Neural cell (in vitro differentiated cells): ENCODE data around the gene CRB2. TPM values are rescaled to one million over a fixed set of nuclear protein-coding genes. Genes with fewer than 3 reads are reported as not detected.

ENCODE experiments used
- H2AFZ ChIP-seq: fragments of 200-600, 300-800 bp; sonication (generic), shearing (Covaris generic); 2 replicates; pipeline ENCODE4 v1.6.0; 2014; ENCODE audit warnings: low read depth, mild to moderate bottlenecking, antibody characterized with exemption, low read length, moderate library complexity
- H3F3A ChIP-seq: fragments of 200-600 bp; shearing (Covaris generic); 2 replicates; pipeline ENCODE4 v1.6.1; 2016; ENCODE audit warnings: mild to moderate bottlenecking, moderate library complexity, mixed read lengths, antibody characterized with exemption, low read length; ENCODE audit not compliant: insufficient read depth, poor library complexity, severe bottlenecking
- H3K27ac ChIP-seq: fragments of 200-600, 300-800 bp; sonication (generic), shearing (Covaris generic); 2 replicates; pipeline ENCODE4 v1.5.1; 2014; ENCODE audit warnings: mild to moderate bottlenecking, low read length, moderate library complexity
- H3K27me3 ChIP-seq: fragments of 300-800, 200-600 bp; sonication (generic), shearing (Covaris generic); 2 replicates; pipeline ENCODE4 v1.6.0; 2014; ENCODE audit warnings: mild to moderate bottlenecking, low read depth, low read length, moderate library complexity; ENCODE audit not compliant: insufficient read depth
- H3K36me3 ChIP-seq: fragments of 300-800, 200-600 bp; sonication (generic), shearing (Covaris generic); 2 replicates; pipeline ENCODE4 v1.5.1; 2014; ENCODE audit warnings: mild to moderate bottlenecking, antibody characterized with exemption, low read length, moderate library complexity; ENCODE audit not compliant: insufficient read depth
- H3K4me2 ChIP-seq: fragments of 300-800, 200-600 bp; sonication (generic), shearing (Covaris generic); 2 replicates; pipeline ENCODE4 v1.6.0; 2014; ENCODE audit warnings: mild to moderate bottlenecking, low read length
- H3K4me3 ChIP-seq: fragments of 300-800, 200-600 bp; sonication (generic), shearing (Covaris generic); 2 replicates; pipeline ENCODE4 v1.5.1; 2014; ENCODE audit warnings: mild to moderate bottlenecking, low read length, moderate library complexity
- H3K79me2 ChIP-seq: fragments of 200-600 bp; shearing (Covaris generic); replicated peaks from 2 replicates; pipeline ENCODE4 v1.6.0; 2014; ENCODE audit warnings: mild to moderate bottlenecking, low read length, moderate library complexity; ENCODE audit not compliant: insufficient read depth
- H3K9ac ChIP-seq: fragments of 300-800, 200-600 bp; sonication (generic), shearing (Covaris generic); 2 replicates; pipeline ENCODE4 v1.6.1; 2016; ENCODE audit warnings: mild to moderate bottlenecking, low read length, mixed read lengths
- H3K9me2 ChIP-seq: fragments of 200-600 bp; shearing (Covaris generic); 2 replicates; pipeline ENCODE4 v1.6.1; 2016; ENCODE audit warnings: mild to moderate bottlenecking, low read length, mixed read lengths; ENCODE audit not compliant: insufficient read depth
- H3K9me3 ChIP-seq: fragments of 200-600, 300-800 bp; sonication (generic), shearing (Covaris generic); 2 replicates; pipeline ENCODE4 v1.6.1; 2016; ENCODE audit warnings: mild to moderate bottlenecking, mixed run types, low read length, moderate library complexity, mixed read lengths
- H4K20me1 ChIP-seq: fragments of 200-600 bp; shearing (Covaris generic); 2 replicates; pipeline ENCODE4 v1.6.1; 2016; ENCODE audit warnings: mild to moderate bottlenecking, mixed run types; ENCODE audit not compliant: insufficient read depth
- CTCF ChIP-seq: fragments of 450-650 bp; IDR thresholded peaks from 2 replicates; pipeline ENCODE4 v1.5.1; 2014; ENCODE audit warnings: antibody characterized with exemption, mild to moderate bottlenecking, moderate library complexity; ENCODE audit not compliant: poor library complexity, severe bottlenecking
- EP300 ChIP-seq: fragments of 450-650 bp; conservative IDR thresholded peaks from 2 replicates; pipeline ENCODE4 v1.6.1; 2014; ENCODE audit warnings: antibody characterized with exemption, mild to moderate bottlenecking, moderate library complexity; ENCODE audit not compliant: poor library complexity, severe bottlenecking
- EZH2 ChIP-seq: fragments of 200-600, 300-800 bp; shearing (Covaris generic), sonication (generic); IDR thresholded peaks from 2 replicates; pipeline ENCODE4 v1.6.1; 2014; ENCODE audit warnings: antibody characterized with exemption, low read length, borderline replicate concordance, mild to moderate bottlenecking; ENCODE audit not compliant: insufficient read depth, poor library complexity, severe bottlenecking
- MXI1 ChIP-seq: fragments of 450-650 bp; conservative IDR thresholded peaks from 2 replicates; pipeline ENCODE4 v1.6.1; 2014; ENCODE audit warnings: antibody characterized with exemption, mild to moderate bottlenecking; ENCODE audit not compliant: poor library complexity, severe bottlenecking
- POLR2AphosphoS5 ChIP-seq: IDR thresholded peaks from 2 replicates; pipeline ENCODE4 v1.6.1; 2012
- RAD21 ChIP-seq: fragments of 450-650 bp; conservative IDR thresholded peaks from 2 replicates; pipeline ENCODE4 v1.6.1; 2014; ENCODE audit warnings: antibody characterized with exemption, mild to moderate bottlenecking, moderate library complexity
- SMC3 ChIP-seq: fragments of 450-650 bp; conservative IDR thresholded peaks from 2 replicates; pipeline ENCODE4 v1.6.1; 2014; ENCODE audit warnings: antibody characterized with exemption, mild to moderate bottlenecking, moderate library complexity; ENCODE audit not compliant: poor library complexity
- TAF1 ChIP-seq: IDR thresholded peaks from 2 replicates; pipeline ENCODE4 v1.6.1; 2012; ENCODE audit warnings: low read depth
- polyA plus RNA-seq: library from polyadenylated mRNA; depleted of rRNA; stranded (reverse); fragments of >200 nt; gene quantifications from 2 replicates; pipeline ENCODE4 v1.2.3, GENCODE V29; 2014
- TF ChIP-seq, protein P1 (sequence below): IDR thresholded peaks from 2 replicates; pipeline ENCODE4 v1.6.1; 2012; ENCODE audit warnings: borderline replicate concordance

The CRB2 gene
- polyA plus RNA-seq, 1 donor from 2014 or later: 0.32 TPM

DNA sequence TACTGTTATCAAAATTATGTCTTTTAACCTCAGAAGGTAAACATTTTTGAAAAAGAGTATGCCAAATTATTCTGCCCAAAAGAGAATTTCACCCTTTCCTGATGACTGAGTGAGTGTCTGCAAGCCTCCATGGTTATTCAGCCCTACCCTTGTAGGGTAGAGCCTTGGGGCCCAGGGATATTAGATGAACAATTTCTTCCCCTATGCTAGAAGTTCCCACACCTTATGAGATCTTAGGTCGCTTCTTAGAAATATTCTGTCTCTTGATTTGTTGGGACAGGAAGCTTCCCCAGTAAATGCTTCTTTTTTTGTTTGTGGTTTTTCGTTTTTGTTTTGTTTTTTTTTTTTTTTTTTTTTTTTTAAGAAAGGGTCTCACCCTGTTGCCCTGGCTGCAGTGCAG is 3.1 kb downstream of the CRB2 start:
- no peak overlapping the region for H3K4me2 ChIP-seq
- H3K9ac ChIP-seq: no peak overlapping the region
- no peaks in the 10 kb centered on the region for H3K27me3 ChIP-seq
- no peaks in the 10 kb centered on the region for H3K9me3 ChIP-seq
- H2AFZ ChIP-seq: no peak overlapping the region
- no peaks in the 10 kb centered on the region for H4K20me1 ChIP-seq
- no peak overlapping the region for H3K4me3 ChIP-seq
- peaks cover 56% of the 10 kb centered on the region for H3K79me2 ChIP-seq
- H3F3A ChIP-seq: no peaks in the 10 kb centered on the region
- no peaks in the 10 kb centered on the region for H3K9me2 ChIP-seq
- no peak for TF ChIP-seq MXI1
- TF ChIP-seq CTCF: no peak
- TF ChIP-seq RAD21: no peak
- no peak for TF ChIP-seq TAF1
- no peak for TF ChIP-seq SMC3
- TF ChIP-seq, protein P1, sequence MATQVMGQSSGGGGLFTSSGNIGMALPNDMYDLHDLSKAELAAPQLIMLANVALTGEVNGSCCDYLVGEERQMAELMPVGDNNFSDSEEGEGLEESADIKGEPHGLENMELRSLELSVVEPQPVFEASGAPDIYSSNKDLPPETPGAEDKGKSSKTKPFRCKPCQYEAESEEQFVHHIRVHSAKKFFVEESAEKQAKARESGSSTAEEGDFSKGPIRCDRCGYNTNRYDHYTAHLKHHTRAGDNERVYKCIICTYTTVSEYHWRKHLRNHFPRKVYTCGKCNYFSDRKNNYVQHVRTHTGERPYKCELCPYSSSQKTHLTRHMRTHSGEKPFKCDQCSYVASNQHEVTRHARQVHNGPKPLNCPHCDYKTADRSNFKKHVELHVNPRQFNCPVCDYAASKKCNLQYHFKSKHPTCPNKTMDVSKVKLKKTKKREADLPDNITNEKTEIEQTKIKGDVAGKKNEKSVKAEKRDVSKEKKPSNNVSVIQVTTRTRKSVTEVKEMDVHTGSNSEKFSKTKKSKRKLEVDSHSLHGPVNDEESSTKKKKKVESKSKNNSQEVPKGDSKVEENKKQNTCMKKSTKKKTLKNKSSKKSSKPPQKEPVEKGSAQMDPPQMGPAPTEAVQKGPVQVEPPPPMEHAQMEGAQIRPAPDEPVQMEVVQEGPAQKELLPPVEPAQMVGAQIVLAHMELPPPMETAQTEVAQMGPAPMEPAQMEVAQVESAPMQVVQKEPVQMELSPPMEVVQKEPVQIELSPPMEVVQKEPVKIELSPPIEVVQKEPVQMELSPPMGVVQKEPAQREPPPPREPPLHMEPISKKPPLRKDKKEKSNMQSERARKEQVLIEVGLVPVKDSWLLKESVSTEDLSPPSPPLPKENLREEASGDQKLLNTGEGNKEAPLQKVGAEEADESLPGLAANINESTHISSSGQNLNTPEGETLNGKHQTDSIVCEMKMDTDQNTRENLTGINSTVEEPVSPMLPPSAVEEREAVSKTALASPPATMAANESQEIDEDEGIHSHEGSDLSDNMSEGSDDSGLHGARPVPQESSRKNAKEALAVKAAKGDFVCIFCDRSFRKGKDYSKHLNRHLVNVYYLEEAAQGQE: no peak
- TF ChIP-seq EP300: no peak
- TF ChIP-seq EZH2: no peak
- TF ChIP-seq POLR2AphosphoS5: no peak
- no peak overlapping the region for H3K27ac ChIP-seq
- no peaks in the 10 kb centered on the region for H3K36me3 ChIP-seq

GRCh38 chr9:123359546-123359945 is 3.5 kb downstream of the CRB2 start:
- Histone ChIP-seq H3K27me3 (no peaks in the 10 kb centered on the region), H3K9me2 (no peaks in the 10 kb centered on the region), H3K36me3 (no peaks in the 10 kb centered on the region), H3K9ac (no peak overlapping the region), H3K79me2 (peaks cover 59% of the 10 kb centered on the region), H3F3A (no peaks in the 10 kb centered on the region), H2AFZ (no peak overlapping the region), H3K4me3 (no peak overlapping the region), H3K4me2 (no peak overlapping the region), H3K27ac (no peak overlapping the region), H3K9me3 (no peaks in the 10 kb centered on the region), H4K20me1 (no peaks in the 10 kb centered on the region)
- TF ChIP-seq TAF1 (no peak), CTCF (no peak), EP300 (no peak), RAD21 (no peak), SMC3 (no peak), EZH2 (no peak), MXI1 (no peak), POLR2AphosphoS5 (no peak)
- TF ChIP-seq, protein P1: no peak
